ENCODE measurements around the gene GNAQ. TPM values are rescaled to one million over a fixed set of nuclear protein-coding genes. Genes with fewer than 3 reads are reported as not detected.

GNAQ gene
- total RNA-seq, 4 donors from 2014 or later, result 13.1 to 19.7 (median 16.4) TPM

DNA sequence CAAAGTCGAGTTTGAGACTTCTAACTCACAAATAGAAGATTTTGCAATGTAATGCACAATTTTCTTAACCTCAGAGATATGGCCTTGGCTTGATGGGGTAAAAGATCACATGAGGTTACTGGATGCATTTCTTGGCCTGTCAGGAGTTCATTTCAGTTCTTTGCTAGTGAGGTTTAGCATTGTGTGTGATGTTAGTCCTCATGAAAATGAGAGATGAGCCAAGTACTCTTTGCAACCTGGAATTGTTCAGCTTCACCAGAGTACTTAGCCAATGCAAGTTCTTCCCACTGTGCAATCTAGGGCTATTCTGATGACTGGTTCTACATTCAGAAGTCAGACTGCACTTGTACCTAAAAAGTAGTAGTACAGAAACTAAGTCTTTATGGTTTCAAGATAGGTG lies 24.9 kb downstream of the GNAQ start:
- no peak overlapping the region for H3K4me3 ChIP-seq (ENCODE audit: low read depth, poor library complexity, severe bottlenecking)
- intact Hi-C loops (cut with DNase I; ENCODE audit: low total_unique reads), result no loop called here
- TF ChIP-seq, protein P1, sequence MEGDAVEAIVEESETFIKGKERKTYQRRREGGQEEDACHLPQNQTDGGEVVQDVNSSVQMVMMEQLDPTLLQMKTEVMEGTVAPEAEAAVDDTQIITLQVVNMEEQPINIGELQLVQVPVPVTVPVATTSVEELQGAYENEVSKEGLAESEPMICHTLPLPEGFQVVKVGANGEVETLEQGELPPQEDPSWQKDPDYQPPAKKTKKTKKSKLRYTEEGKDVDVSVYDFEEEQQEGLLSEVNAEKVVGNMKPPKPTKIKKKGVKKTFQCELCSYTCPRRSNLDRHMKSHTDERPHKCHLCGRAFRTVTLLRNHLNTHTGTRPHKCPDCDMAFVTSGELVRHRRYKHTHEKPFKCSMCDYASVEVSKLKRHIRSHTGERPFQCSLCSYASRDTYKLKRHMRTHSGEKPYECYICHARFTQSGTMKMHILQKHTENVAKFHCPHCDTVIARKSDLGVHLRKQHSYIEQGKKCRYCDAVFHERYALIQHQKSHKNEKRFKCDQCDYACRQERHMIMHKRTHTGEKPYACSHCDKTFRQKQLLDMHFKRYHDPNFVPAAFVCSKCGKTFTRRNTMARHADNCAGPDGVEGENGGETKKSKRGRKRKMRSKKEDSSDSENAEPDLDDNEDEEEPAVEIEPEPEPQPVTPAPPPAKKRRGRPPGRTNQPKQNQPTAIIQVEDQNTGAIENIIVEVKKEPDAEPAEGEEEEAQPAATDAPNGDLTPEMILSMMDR (IDR thresholded peaks at IDR 0.05), result no peak
- DNase-seq (ENCODE audit: low spot score in 2 of 2), result no peak
- 59 to 68% methylated on average over 1 of the region's 1 CpG for WGBS, 2 donors

DNA sequence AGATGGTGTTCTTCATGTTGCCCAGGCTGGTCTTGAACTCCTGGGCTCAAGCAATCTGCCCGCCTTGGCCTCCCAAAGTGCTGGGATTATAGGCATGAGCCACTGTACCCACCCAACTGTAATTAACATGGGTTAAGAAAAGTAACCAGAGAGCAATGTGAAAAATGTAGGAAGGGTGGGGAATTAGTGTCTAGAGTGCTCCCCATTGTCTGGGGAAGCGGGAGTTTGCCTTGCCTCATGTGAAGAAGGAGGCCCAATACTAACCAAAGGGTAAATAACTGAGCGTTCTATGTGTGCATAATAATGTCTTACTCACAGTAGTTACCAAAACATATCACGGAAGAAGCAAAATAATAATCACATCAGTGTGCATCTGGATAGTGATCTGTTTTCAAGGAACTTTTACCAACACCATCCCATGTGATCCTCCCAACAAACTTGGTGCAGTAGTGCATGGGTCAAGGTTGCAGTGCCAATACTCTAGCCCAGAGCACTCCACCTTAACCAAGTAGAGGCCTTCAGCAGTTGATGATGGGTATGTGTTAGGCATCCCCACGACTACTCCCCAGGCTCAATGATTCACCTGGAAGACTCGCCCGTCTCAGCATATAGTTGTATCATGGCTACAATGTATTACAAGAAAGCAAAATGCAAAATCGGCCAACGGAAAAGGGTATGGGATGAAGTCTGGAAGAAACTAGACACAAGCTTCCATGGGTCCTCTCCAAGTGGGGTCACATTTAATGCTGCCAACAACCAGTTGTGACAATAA lies 26.2 kb downstream of the GNAQ start:
- no peak overlapping the region for H3K4me3 ChIP-seq (ENCODE audit: low read depth, poor library complexity, severe bottlenecking)
- TF ChIP-seq POLR2A (IDR thresholded peaks at IDR 0.05), result no peak
- WGBS, 2 donors, result 85 to 95% methylated on average over 9 of the region's 9 CpGs
- no peak for DNase-seq (ENCODE audit: low spot score in 2 of 2)
- intact Hi-C loops (cut with DNase I; ENCODE audit: low total_unique reads), result no loop called here

DNA sequence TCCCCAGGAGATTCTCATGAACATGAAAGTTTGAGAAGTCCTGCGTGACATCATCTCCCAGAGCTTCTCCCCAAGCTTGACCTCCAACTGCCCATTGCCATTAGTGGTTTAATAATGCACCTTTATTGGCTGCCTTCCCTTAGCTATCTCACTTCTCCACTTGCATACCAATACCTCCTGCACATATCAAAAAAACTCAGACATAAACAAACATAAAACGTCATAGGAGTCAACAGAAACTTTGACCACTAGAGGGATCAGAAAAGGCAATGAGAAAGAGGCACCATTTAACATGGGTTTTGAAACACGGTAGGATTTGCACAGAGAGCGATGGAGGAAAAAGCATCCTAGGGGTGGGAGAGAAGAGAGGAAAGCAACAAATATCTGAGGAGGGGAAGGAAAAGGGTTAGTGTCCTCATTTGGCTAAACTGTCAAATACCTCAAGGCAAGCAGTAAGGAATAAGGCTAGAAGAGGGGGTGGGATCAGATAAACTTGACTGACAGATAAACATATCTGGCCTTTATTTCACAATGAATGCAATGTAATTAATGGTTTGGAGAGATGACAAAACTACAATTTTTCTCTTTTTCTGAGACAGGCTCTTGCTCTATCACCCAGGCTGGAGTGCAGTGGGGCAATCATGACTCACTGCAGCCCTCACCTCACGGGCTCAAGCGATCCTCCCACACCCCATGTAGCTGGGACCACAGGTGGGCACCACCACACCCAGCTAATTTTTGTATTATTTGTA lies 27.0 kb downstream of the GNAQ start:
- 81 to 83% methylated on average over 6 of the region's 6 CpGs for WGBS, 2 donors
- TF ChIP-seq, protein P1 (IDR thresholded peaks at IDR 0.05), result no peak
- no peak for TF ChIP-seq POLR2A (IDR thresholded peaks at IDR 0.05)
- H3K4me3 ChIP-seq (ENCODE audit: low read depth, poor library complexity, severe bottlenecking), result no peak overlapping the region
- no peak for DNase-seq (ENCODE audit: low spot score in 2 of 2)
- intact Hi-C loops (cut with DNase I; ENCODE audit: low total_unique reads), result no loop called here

DNA sequence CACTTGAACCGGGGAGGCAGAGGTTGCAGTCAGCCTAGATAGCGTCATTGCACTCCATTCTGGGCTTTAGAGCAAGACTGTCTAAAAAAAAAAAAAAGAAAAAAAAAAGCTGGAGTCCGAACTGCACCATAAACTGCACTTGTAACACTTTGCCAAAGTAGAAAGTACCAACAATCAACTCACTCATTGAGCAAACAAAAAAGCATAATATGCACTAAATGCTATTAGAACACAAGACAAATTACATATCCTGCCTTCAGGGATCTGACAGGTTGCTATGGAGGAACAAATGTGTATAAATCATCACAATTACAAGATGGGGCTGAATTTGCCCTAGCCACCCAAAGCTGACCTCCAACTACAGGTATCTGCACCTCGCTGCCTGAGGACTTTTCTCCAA lies 27.9 kb downstream of the GNAQ start:
- no peak overlapping the region for H3K4me3 ChIP-seq (ENCODE audit: low read depth, poor library complexity, severe bottlenecking)
- intact Hi-C loops (cut with DNase I; ENCODE audit: low total_unique reads), result no loop called here
- TF ChIP-seq, protein P1 (IDR thresholded peaks at IDR 0.05), result no peak
- no peak for TF ChIP-seq POLR2A (IDR thresholded peaks at IDR 0.05)
- WGBS, 2 donors, result 91 to 95% methylated on average over 4 of the region's 4 CpGs
- DNase-seq (ENCODE audit: low spot score in 2 of 2), result no peak

DNA sequence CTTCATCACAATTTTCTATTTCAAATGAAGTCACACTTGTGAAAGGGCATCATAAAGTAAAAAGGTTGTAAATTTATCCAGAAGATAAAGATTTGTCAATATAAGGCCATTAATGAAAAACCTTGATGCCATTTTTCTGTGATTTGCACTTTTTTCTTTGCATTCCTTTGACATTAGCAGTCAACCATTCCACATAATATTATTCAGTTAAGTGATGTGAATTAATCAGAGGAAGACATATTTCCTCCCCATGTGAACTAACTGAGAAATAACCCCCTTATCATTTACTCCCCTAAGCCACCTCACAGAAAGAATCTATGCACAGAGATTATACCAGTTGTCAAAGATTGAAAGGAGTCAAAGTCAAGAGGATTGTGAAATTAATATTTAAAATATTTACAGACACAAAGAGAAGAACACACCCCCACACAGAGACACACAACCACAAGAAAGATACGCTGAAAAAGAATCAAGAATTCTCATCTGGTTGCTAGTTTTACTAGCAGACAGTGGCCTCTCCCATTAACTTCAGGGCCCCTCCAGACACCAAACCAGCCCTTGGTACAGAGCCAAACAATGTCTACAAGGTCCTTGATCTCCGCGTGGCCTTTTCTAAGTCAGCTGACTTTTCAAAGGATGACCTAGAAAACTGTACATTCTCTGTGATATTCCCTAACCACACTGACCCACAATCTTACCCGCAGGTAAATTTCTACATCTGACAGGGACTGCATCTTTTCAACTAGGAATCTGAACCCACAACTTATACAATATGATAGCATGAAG lies 29.5 kb downstream of the GNAQ start:
- intact Hi-C loops (cut with DNase I; ENCODE audit: low total_unique reads), result no loop called here
- DNase-seq (ENCODE audit: low spot score in 2 of 2), result no peak
- WGBS, 2 donors, result 90 to 91% methylated on average over 4 of the region's 4 CpGs
- TF ChIP-seq POLR2A (IDR thresholded peaks at IDR 0.05), result no peak
- TF ChIP-seq, protein P1 (IDR thresholded peaks at IDR 0.05), result no peak
- no peak overlapping the region for H3K4me3 ChIP-seq (ENCODE audit: low read depth, poor library complexity, severe bottlenecking)

DNA sequence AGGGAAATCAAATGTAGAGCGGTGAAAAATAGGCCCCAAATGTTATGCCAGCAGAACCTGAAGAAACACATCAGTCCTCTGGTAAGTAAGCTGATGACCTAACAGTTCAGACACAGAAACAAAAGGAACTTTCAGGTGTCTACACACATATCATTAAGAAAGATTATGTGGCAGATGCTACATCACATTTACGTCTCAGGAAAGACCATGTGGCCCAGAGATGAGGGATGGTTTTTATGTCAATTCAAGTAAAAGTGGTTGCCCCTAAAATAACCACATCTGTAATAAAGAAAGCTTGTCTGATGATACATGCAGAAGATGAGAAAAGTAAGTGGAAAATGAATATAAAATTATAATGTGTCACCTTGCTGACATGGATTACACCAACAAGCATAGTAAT lies 31.4 kb downstream of the GNAQ start:
- TF ChIP-seq, protein P1 (IDR thresholded peaks at IDR 0.05), result no peak
- TF ChIP-seq POLR2A (IDR thresholded peaks at IDR 0.05), result no peak
- no peak for DNase-seq (ENCODE audit: low spot score in 2 of 2)
- no peak overlapping the region for H3K4me3 ChIP-seq (ENCODE audit: low read depth, poor library complexity, severe bottlenecking)
- intact Hi-C loops (cut with DNase I; ENCODE audit: low total_unique reads), result no loop called here
- 95 to 97% methylated on average over 2 of the region's 2 CpGs for WGBS, 2 donors

Measured in lower leg skin (tissue), 4 donors.